HG02642 (cell line): ENCODE measurements around the gene MYLK4.

Source experiments
- ATAC-seq: cut with Tn5 transposase; IDR thresholded peaks from one replicate; pipeline ENCODE4 v1.9.1; 2021; ENCODE audit warnings: mild to moderate bottlenecking; ENCODE audit not compliant: unreplicated experiment, poor library complexity

Gene MYLK4

GRCh38 chr6:2639896-2640295 lies 110.8 kb downstream of the MYLK4 start:
- ATAC-seq: no peak

GRCh38 chr6:2639167-2639566 lies 111.6 kb downstream of the MYLK4 start:
- no peak for ATAC-seq

GRCh38 chr6:2636672-2637071 lies 114.0 kb downstream of the MYLK4 start:
- ATAC-seq: no peak

- no peak for ATAC-seq
These were observed 114.8 kb downstream of the MYLK4 start for GRCh38 chr6:2635911-2636310.

- ATAC-seq: peak; percentile 91
These were observed 116.4 kb downstream of the MYLK4 start for GRCh38 chr6:2634139-2634964.

- no peak for ATAC-seq
These were observed 117.0 kb downstream of the MYLK4 start for GRCh38 chr6:2633736-2634135.

GRCh38 chr6:2632976-2633584 lies 117.6 kb downstream of the MYLK4 start:
- ATAC-seq: no peak

GRCh38 chr6:2632368-2632767 lies 118.4 kb downstream of the MYLK4 start:
- no peak for ATAC-seq

- no peak for ATAC-seq
These were observed 119.7 kb downstream of the MYLK4 start for GRCh38 chr6:2630891-2631571.

GRCh38 chr6:2630359-2630758 lies 120.4 kb downstream of the MYLK4 start:
- ATAC-seq: no peak

- ATAC-seq: no peak
These were observed 124.3 kb downstream of the MYLK4 start for GRCh38 chr6:2626401-2626800.

- no peak for ATAC-seq
These were observed 125.1 kb downstream of the MYLK4 start for GRCh38 chr6:2625581-2625980.

- ATAC-seq: no peak
These were observed 126.5 kb downstream of the MYLK4 start for GRCh38 chr6:2624177-2624576.

- no peak for ATAC-seq
These were observed 127.4 kb downstream of the MYLK4 start for GRCh38 chr6:2623295-2623694.

GRCh38 chr6:2622671-2623070 lies 128.1 kb downstream of the MYLK4 start:
- no peak for ATAC-seq

GRCh38 chr6:2619651-2620050 lies 131.1 kb downstream of the MYLK4 start:
- ATAC-seq: no peak

GRCh38 chr6:2617729-2618128 lies 133.0 kb downstream of the MYLK4 start:
- ATAC-seq: no peak

GRCh38 chr6:2616811-2617210 lies 133.9 kb downstream of the MYLK4 start:
- ATAC-seq: no peak

GRCh38 chr6:2615251-2615650 lies 135.5 kb downstream of the MYLK4 start:
- ATAC-seq: no peak

- no peak for ATAC-seq
These were observed 135.9 kb downstream of the MYLK4 start for GRCh38 chr6:2614846-2615245.

- no peak for ATAC-seq
These were observed 136.6 kb downstream of the MYLK4 start for GRCh38 chr6:2614155-2614554.
